ENCODE data around the gene SAMD4B. TPM values are rescaled to one million over a fixed set of nuclear protein-coding genes. Genes with fewer than 3 reads are reported as not detected.

The SAMD4B gene
- total RNA-seq, 6 experiments from 2014 or later: 23.0 to 45.6 (median 31.6) TPM

DNA sequence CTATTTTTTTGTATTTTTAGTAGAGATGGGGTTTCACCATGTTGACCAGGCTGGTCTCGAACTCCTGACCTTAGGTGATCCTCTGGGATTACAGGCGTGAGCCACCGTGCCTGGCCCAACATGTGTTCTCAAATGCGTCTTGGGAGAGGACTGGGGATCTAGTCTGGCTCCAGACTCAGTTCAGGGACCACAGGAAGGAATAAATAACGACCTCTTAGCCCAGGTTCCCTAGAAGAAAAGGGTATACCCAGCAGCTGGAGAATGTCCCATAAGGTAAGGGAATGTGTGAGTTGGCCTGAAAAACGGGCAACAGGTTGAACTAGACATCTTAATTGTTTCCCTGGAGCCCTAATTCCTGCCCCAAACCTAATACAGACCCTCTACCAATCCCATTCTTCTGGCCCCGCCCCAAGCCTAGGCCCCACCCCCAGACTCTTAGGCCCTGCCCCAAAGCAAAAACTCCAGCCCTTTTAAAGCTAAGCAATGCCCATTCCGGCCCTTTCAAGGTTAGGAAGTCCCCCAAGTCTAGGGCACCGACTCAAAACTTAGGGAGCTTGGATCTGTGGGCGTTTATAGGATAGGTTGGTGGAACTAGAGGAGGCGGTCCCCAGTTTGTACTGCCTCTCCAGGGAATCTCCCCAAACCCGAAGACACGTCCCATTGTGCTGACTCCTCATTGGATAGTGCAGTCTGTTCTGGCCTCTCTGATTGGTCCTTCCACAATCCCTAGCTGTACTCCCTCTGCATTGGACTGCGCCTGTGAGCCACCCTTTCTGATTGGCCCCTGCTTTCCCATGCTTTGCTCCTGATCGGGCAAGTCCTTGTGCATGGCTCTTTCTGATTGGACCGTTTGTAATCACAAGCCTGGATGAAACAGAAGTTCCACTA lies 16.2 kb upstream of the SAMD4B start:
- no peaks in the 10 kb centered on the region for H3K36me3 ChIP-seq
- H3K4me3 ChIP-seq: no peak overlapping the region
- no peaks in the 10 kb centered on the region for H3K9me3 ChIP-seq
- DNase-seq: no peak
- no peak for ATAC-seq
- WGBS (ENCODE audit: insufficient coverage, low coverage, low lambda C conversion rate, missing lambda C conversion rate): 71% methylated on average over 10 of the region's 16 CpGs
- TF ChIP-seq POLR2A (IDR thresholded peaks at IDR 0.05): no peak
- TF ChIP-seq, protein P1, sequence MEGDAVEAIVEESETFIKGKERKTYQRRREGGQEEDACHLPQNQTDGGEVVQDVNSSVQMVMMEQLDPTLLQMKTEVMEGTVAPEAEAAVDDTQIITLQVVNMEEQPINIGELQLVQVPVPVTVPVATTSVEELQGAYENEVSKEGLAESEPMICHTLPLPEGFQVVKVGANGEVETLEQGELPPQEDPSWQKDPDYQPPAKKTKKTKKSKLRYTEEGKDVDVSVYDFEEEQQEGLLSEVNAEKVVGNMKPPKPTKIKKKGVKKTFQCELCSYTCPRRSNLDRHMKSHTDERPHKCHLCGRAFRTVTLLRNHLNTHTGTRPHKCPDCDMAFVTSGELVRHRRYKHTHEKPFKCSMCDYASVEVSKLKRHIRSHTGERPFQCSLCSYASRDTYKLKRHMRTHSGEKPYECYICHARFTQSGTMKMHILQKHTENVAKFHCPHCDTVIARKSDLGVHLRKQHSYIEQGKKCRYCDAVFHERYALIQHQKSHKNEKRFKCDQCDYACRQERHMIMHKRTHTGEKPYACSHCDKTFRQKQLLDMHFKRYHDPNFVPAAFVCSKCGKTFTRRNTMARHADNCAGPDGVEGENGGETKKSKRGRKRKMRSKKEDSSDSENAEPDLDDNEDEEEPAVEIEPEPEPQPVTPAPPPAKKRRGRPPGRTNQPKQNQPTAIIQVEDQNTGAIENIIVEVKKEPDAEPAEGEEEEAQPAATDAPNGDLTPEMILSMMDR (IDR thresholded peaks at IDR 0.05): no peak
- no peaks in the 10 kb centered on the region for H3K27me3 ChIP-seq
- peaks cover 0 to 3% (median 0%) of the 10 kb centered on the region in 4 donors for H3K4me1 ChIP-seq
- intact Hi-C loops (cut with DNase I): loop anchor here (5.0 to 10.0 kb wide), 2 partner anchors 121 to 204 kb away; partner anchors contain the start of gene SYCN (in 1 of the 2)
- no peak overlapping the region for H3K27ac ChIP-seq

DNA sequence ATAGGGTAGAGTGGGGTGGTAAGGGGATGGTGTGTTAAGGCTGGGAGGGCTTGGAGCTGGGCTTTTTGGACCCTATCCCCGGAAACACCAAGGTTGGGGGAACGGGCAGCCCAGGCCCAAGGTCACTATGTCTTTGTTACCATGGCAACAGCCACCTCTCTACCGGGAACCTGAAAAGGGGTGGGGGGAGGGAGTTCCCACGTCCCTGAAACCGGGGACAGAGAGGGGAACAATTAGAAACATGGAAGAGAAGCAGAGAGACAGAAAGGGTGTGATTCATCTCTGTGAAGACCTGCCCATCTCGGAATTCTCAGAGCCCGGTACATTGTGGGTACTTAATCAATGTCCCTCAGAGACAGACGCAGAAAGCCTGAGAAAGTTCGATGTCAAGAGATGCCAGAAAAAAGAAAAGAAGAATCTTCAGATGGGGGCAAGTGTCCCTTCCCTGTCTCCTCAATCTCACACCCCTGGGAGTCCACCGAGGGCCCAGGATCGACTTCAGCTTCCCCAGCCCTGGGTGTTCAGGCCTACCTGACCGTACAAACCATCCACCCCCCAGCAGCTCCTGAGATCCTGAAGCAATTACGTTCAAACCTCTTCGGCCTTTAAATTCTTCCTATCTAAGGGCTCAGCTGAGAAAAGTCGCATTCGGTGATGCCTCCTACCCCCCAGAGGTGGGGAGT lies 14.7 kb upstream of the SAMD4B start:
- 46% methylated on average over 11 of the region's 16 CpGs for WGBS (ENCODE audit: insufficient coverage, low coverage, low lambda C conversion rate, missing lambda C conversion rate)
- ATAC-seq (no peak), DNase-seq (no peak)
- no peak overlapping the region for H3K4me3 ChIP-seq
- H3K4me1 ChIP-seq: peaks cover 0 to 3% (median 0%) of the 10 kb centered on the region in 4 donors
- no peaks in the 10 kb centered on the region for H3K27me3 ChIP-seq
- intact Hi-C loops (cut with DNase I): loop anchor here (5.0 to 10.0 kb wide), 2 partner anchors 123 to 205 kb away; partner anchors contain the start of gene SYCN (in 1 of the 2)
- no peaks in the 10 kb centered on the region for H3K9me3 ChIP-seq
- TF ChIP-seq, protein P1 (IDR thresholded peaks at IDR 0.05): no peak
- TF ChIP-seq POLR2A (IDR thresholded peaks at IDR 0.05): no peak
- no peaks in the 10 kb centered on the region for H3K36me3 ChIP-seq
- no peak overlapping the region for H3K27ac ChIP-seq

DNA sequence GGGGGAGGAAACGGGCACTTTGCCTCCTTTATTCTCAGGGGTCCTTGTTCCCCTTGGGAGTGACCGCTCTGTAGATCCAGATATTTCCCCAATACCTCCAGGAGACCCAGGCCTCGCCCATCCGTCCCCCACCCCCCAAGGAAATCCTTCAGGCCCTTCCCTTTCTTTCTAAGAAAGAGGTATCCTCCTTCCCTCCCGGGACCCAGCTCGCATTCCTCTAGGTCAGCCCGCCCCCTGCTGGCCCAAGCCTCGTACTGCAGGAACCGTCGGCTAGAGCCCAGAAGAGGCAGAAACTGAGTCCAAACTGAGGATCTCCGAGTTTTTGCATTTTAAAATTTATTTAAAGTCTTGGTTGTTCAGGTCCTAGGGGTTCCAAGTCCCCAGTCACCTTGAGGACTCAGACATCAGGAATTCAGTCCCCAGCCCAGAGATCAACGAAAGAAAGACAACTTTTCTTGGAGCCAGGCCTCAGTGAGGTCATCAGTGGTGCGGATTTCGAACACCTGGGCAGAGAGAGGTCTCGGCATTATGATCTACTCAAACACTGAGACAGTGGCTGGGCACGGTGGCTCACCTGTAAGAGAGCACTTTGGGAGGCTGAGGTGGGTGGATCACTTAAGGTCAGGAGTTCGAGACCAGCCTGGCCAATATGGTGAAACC lies 14.0 kb upstream of the SAMD4B start:
- Histone ChIP-seq H3K27me3 (no peaks in the 10 kb centered on the region), H3K4me1 (peaks cover 0 to 3% (median 0%) of the 10 kb centered on the region in 4 donors), H3K4me3 (no peak overlapping the region), H3K27ac (no peak overlapping the region), H3K9me3 (no peaks in the 10 kb centered on the region), H3K36me3 (no peaks in the 10 kb centered on the region)
- intact Hi-C loops (cut with DNase I): loop anchor here (5.0 to 10.0 kb wide), 2 partner anchors 123 to 206 kb away; partner anchors contain the start of gene SYCN (in 1 of the 2)
- ATAC-seq (peak; percentile 86 to 97 (median 92)), DNase-seq (peak; percentile 82 to 87 (median 84))
- 28% methylated on average over 16 of the region's 17 CpGs for WGBS (ENCODE audit: insufficient coverage, low coverage, low lambda C conversion rate, missing lambda C conversion rate)
- TF ChIP-seq, protein P1 (IDR thresholded peaks at IDR 0.05): peak; percentile 92 to 94 (median 92)
- no peak for TF ChIP-seq POLR2A (IDR thresholded peaks at IDR 0.05)

DNA sequence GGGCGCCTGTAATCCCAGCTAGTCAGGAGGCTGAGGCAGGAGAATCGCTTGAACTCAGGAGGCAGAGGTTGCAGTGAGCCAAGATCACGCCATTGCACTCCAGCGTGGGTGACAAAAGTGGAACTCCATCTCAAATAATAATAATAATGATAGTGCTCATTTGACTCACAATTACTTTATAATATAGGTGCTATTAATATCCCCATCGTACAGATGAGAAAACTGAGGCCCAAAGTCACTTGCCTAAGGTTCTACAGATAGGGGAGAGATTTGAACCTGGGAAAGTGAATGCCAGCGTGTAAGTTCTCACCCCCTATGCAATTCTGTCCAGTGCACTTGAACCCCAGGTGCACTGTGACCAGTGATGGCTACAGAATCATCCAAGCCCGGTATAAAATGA lies 12.3 kb upstream of the SAMD4B start:
- no peaks in the 10 kb centered on the region for H3K27me3 ChIP-seq
- H3K36me3 ChIP-seq: no peaks in the 10 kb centered on the region
- H3K27ac ChIP-seq: no peak overlapping the region
- H3K4me1 ChIP-seq: peaks cover 0 to 3% (median 0%) of the 10 kb centered on the region in 4 donors
- WGBS (ENCODE audit: insufficient coverage, low coverage, low lambda C conversion rate, missing lambda C conversion rate): 84% methylated on average over 6 of the region's 7 CpGs
- no peak overlapping the region for H3K4me3 ChIP-seq
- TF ChIP-seq POLR2A (IDR thresholded peaks at IDR 0.05): no peak
- TF ChIP-seq, protein P1 (IDR thresholded peaks at IDR 0.05): no peak
- DNase-seq (no peak), ATAC-seq (no peak)
- intact Hi-C loops (cut with DNase I): loop anchor here (5.0 to 10.0 kb wide), 2 partner anchors 125 to 208 kb away; partner anchors contain the start of gene SYCN (in 1 of the 2)
- no peaks in the 10 kb centered on the region for H3K9me3 ChIP-seq
